Hindlimb muscle (tissue), 1 donor: ENCODE measurements around the gene EPS8L1. TPM values are rescaled to one million over a fixed set of nuclear protein-coding genes. Genes with fewer than 3 reads are reported as not detected.
"Not testable (repeated sequence)": the region's sequence is repeated elsewhere in the genome, so short reads cannot be mapped to it uniquely, and the experiment has no call there.

Experiments
- DNase-seq: peaks from one replicate; pipeline ENCODE4 v3.0.0-alpha.2; 2013
- polyA plus RNA-seq: library from polyadenylated mRNA; unstranded; fragments of 120-200 nt; gene quantifications from one replicate; pipeline ENCODE4 v1.2.1, GENCODE V29; 2013; ENCODE audit not compliant: insufficient read length

Gene EPS8L1
- polyA plus RNA-seq, 1 donor: 2.6 TPM

GRCh38 chr19:55050749-55051532 is 24.7 kb upstream of the EPS8L1 start:
- no peak for DNase-seq

GRCh38 chr19:55053735-55054134 is 21.9 kb upstream of the EPS8L1 start:
- no peak for DNase-seq

- no peak for DNase-seq
Measured at GRCh38 chr19:55056827-55057226, 18.8 kb upstream of the EPS8L1 start.

GRCh38 chr19:55058781-55059610 is 16.7 kb upstream of the EPS8L1 start:
- DNase-seq: no peak

GRCh38 chr19:55060287-55060686 is 15.4 kb upstream of the EPS8L1 start:
- not testable (repeated sequence) for DNase-seq

- peak; percentile 89 for DNase-seq
Measured at GRCh38 chr19:55062735-55063491, 12.8 kb upstream of the EPS8L1 start, which contains the start of gene RDH13. Gene RDH13, minus strand, starts transcription at chr19:55063148. Its CDS starts 116 bp downstream, at chr19:55063032.

- no peak for DNase-seq
Measured at GRCh38 chr19:55063492-55063843, 12.2 kb upstream of the EPS8L1 start.

- DNase-seq: not testable (repeated sequence)
Measured at GRCh38 chr19:55065516-55065915, 10.2 kb upstream of the EPS8L1 start.

- no peak for DNase-seq
Measured at GRCh38 chr19:55066107-55066709, 9.5 kb upstream of the EPS8L1 start.

GRCh38 chr19:55067869-55068268 is 7.8 kb upstream of the EPS8L1 start:
- no peak for DNase-seq

GRCh38 chr19:55068950-55069864 is 6.5 kb upstream of the EPS8L1 start:
- no peak for DNase-seq

- no peak for DNase-seq
Measured at GRCh38 chr19:55069865-55070197, 5.8 kb upstream of the EPS8L1 start.

- DNase-seq: no peak
Measured at GRCh38 chr19:55070466-55071128, 5.1 kb upstream of the EPS8L1 start.

GRCh38 chr19:55071129-55071502 is 4.6 kb upstream of the EPS8L1 start:
- DNase-seq: no peak

- DNase-seq: no peak
Measured at GRCh38 chr19:55071913-55072312, 3.8 kb upstream of the EPS8L1 start.

- DNase-seq: no peak
Measured at GRCh38 chr19:55076321-55076720, 652 bp downstream of the EPS8L1 start.

GRCh38 chr19:55077106-55077505 is 1.4 kb downstream of the EPS8L1 start:
- no peak for DNase-seq

- DNase-seq: no peak
Measured at GRCh38 chr19:55078996-55079395, 3.3 kb downstream of the EPS8L1 start.

- DNase-seq: no peak
Measured at GRCh38 chr19:55079400-55080038, 3.9 kb downstream of the EPS8L1 start.
